Psoas muscle (tissue), 8 donors: ENCODE results near the gene ZBP1. TPM values are rescaled to one million over a fixed set of nuclear protein-coding genes. Genes with fewer than 3 reads are reported as not detected.
A peak's percentile ranks its signal among the peaks of the same experiment; 100 is the strongest.

Source experiments
- ATAC-seq, 4 donors: fragments of 200-7000 bp; cut with Tn5 transposase; one replicate each; pipeline ENCODE4 v1.9.1; 2020; ENCODE audit warnings: moderate library complexity in 3 of 4, mild to moderate bottlenecking in 2 of 4
- DNase-seq, 2 donors: peaks; one replicate each; pipeline ENCODE4 v3.0.0-alpha.2; 2020
- H3K27ac ChIP-seq: fragments of 200-600 bp; one replicate; pipeline ENCODE4 v1.8.0; 2022
- H3K27me3 ChIP-seq, 3 donors: fragments of 200-600 bp in 1 of 3; one replicate each; pipeline versions ENCODE4 v1.6.1 to v1.8.0; 2013 to 2022; ENCODE audit warnings: low read length in 2 of 3, mild to moderate bottlenecking in 2 of 3, moderate library complexity in 1 of 3; ENCODE audit not compliant: insufficient read depth in 3 of 3
- H3K36me3 ChIP-seq, 2 donors: fragments of 200-600 bp in 1 of 2; one replicate each; pipeline versions ENCODE4 v1.6.1 to v1.8.0; 2013 to 2022; ENCODE audit warnings: low read depth in 1 of 2, mild to moderate bottlenecking in 1 of 2, moderate library complexity in 1 of 2; ENCODE audit not compliant: insufficient read depth in 1 of 2
- H3K4me1 ChIP-seq: fragments of 200-600 bp; one replicate; pipeline ENCODE4 v1.8.0; 2022
- H3K4me3 ChIP-seq: fragments of 200-600 bp; one replicate; pipeline ENCODE4 v1.8.0; 2022; ENCODE audit warnings: mild to moderate bottlenecking
- H3K9me3 ChIP-seq: fragments of 200-600 bp; one replicate; pipeline ENCODE4 v1.8.0; 2022
- CTCF ChIP-seq: fragments of 200-600 bp; IDR thresholded peaks from one replicate; pipeline ENCODE4 v1.8.0; 2022; ENCODE audit warnings: antibody characterized with exemption
- WGBS, 3 donors: extraction: QIAGEN DNeasy Blood & Tissue Kit; methylation state at CpG; one replicate each; pipeline versions ENCODE4 v1.1.6 to v1.1.7; 2013; 5-methylcytosine and 5-hydroxymethylcytosine counted together
- intact Hi-C, 2 donors: fragments of 100-400 bp; cut with DNase I; formaldehyde crosslinking; loops; one replicate each; pipeline versions ENCODE4 v1.11.0 to v1.14.2; 2022
- polyA plus RNA-seq, 3 donors: library from polyadenylated mRNA; stranded (reverse); fragments of 200-250 nt; gene quantifications; one replicate each; pipeline ENCODE4 v1.2.3, GENCODE V29; 2013
- total RNA-seq, 4 donors: library from RNA; stranded (reverse); fragmentation: NEBNext Ultra II Directional in 2 of 4; extraction: Animal tissue kit (Norgen Biotek cat#: 25700) in 2 of 4; gene quantifications; one replicate each; pipeline versions ENCODE4 v1.2.1 to v1.2.4, GENCODE V29; 2021 to 2023
- donor health status: healthy with polysubstance abuse.
- donor health status: DM: no; HTN: no; CAD: no; lungs with moderate emphysema.
- donor health status: Bipolar disorder and iron deficiency.
- donor health status: healthy.
- donor health status: DM: yes; HTN: yes; CAD: no.
- donor health status: DM: no; HTN: no; CAD: no.
- donor health status: DM: no; HTN: no; CAD: no.
- donor health status: DM: yes; HTN: yes; CAD: no.

ZBP1 gene
- total and polyA plus RNA-seq, 7 donors, result 0.07 to 0.50 (median 0.20) TPM; not detected in 2

- Histone ChIP-seq H3K27me3 (peaks cover 0 to 27% (median 0%) of the 10 kb centered on the region in 3 donors), H3K4me3 (no peak overlapping the region), H3K4me1 (no peaks in the 10 kb centered on the region), H3K27ac (no peak overlapping the region), H3K36me3 (no peaks in the 10 kb centered on the region), H3K9me3 (no peaks in the 10 kb centered on the region)
- WGBS, 3 donors, result 93 to 96% (median 95%) methylated on average over 4 of the region's 4 CpGs
- intact Hi-C loops, result no loop called here
- TF ChIP-seq CTCF, result no peak
- ATAC-seq, result no peak
- DNase-seq, result no peak
Measured at GRCh38 chr20:57587278-57587988, 32.8 kb downstream of the ZBP1 start.

- ATAC-seq, result no peak
- intact Hi-C loops, result no loop called here
- TF ChIP-seq CTCF, result no peak
- WGBS, 3 donors, result 82 to 89% (median 87%) methylated on average over 10 of the region's 10 CpGs
- Histone ChIP-seq H3K27me3 (peaks cover 0 to 27% (median 2%) of the 10 kb centered on the region in 3 donors), H3K9me3 (no peaks in the 10 kb centered on the region), H3K27ac (no peak overlapping the region), H3K4me3 (no peak overlapping the region), H3K36me3 (no peaks in the 10 kb centered on the region), H3K4me1 (no peaks in the 10 kb centered on the region)
- DNase-seq, result no peak
Measured at GRCh38 chr20:57586943-57587277, 33.3 kb downstream of the ZBP1 start.

- intact Hi-C loops, result no loop called here
- DNase-seq (no peak), ATAC-seq (peak; percentile 50 to 64 (median 62))
- no peaks in the 10 kb centered on the region for H3K4me1 ChIP-seq
- H3K4me3 ChIP-seq, result no peak overlapping the region
- peaks cover 0 to 31% (median 3%) of the 10 kb centered on the region in 3 donors for H3K27me3 ChIP-seq
- no peak for TF ChIP-seq CTCF
- no peaks in the 10 kb centered on the region for H3K9me3 ChIP-seq
- H3K27ac ChIP-seq, result no peak overlapping the region
- WGBS, 3 donors, result 32 to 48% (median 40%) methylated on average over 8 of the region's 8 CpGs
- H3K36me3 ChIP-seq, result no peaks in the 10 kb centered on the region
Measured at GRCh38 chr20:57586370-57586793, 33.8 kb downstream of the ZBP1 start.

GRCh38 chr20:57585466-57586213, 34.6 kb downstream of the ZBP1 start:
- Histone ChIP-seq H3K36me3 (no peaks in the 10 kb centered on the region), H3K27me3 (peaks cover 0 to 38% (median 3%) of the 10 kb centered on the region in 3 donors), H3K4me3 (no peak overlapping the region), H3K9me3 (no peaks in the 10 kb centered on the region), H3K4me1 (no peaks in the 10 kb centered on the region), H3K27ac (no peak overlapping the region)
- WGBS, 3 donors, result 55 to 66% (median 60%) methylated on average over 17 of the region's 17 CpGs
- no peak for TF ChIP-seq CTCF
- no peak for ATAC-seq
- DNase-seq, result no peak
- intact Hi-C loops, result no loop called here
